Measurements from ENCODE around the gene NEURL1.

Gene NEURL1

GRCh38 chr10:103581499-103581898, 88.0 kb downstream of the NEURL1 start:
- Histone ChIP-seq H3K36me3 (ENCODE audit: control insufficient read depth, insufficient read depth, low read length) (no peaks in the 10 kb centered on the region), H3K27ac (no peak overlapping the region), H3K4me1 (no peaks in the 10 kb centered on the region), H2AFZ (no peak overlapping the region), H3K9me3 (ENCODE audit: control insufficient read depth, low read length) (no peaks in the 10 kb centered on the region), H3K4me3 (ENCODE audit: low read depth, low read length) (no peak overlapping the region), H3K27me3 (ENCODE audit: control insufficient read depth, insufficient read depth, low read length) (no peaks in the 10 kb centered on the region), H3K4me2 (ENCODE audit: low read length) (no peak overlapping the region), H3K9ac (no peak overlapping the region), H3K79me2 (no peaks in the 10 kb centered on the region)
- no peak for TF ChIP-seq CTCF (IDR thresholded peaks at IDR 0.05)

- H3K79me2 ChIP-seq: no peaks in the 10 kb centered on the region
- no peak overlapping the region for H3K4me2 ChIP-seq (ENCODE audit: low read length)
- no peak overlapping the region for H3K27ac ChIP-seq
- no peak overlapping the region for H3K9ac ChIP-seq
- H3K4me1 ChIP-seq: no peaks in the 10 kb centered on the region
- no peak overlapping the region for H3K4me3 ChIP-seq (ENCODE audit: low read depth, low read length)
- H3K36me3 ChIP-seq (ENCODE audit: control insufficient read depth, insufficient read depth, low read length): no peaks in the 10 kb centered on the region
- H3K27me3 ChIP-seq (ENCODE audit: control insufficient read depth, insufficient read depth, low read length): no peaks in the 10 kb centered on the region
- no peaks in the 10 kb centered on the region for H3K9me3 ChIP-seq (ENCODE audit: control insufficient read depth, low read length)
- no peak for TF ChIP-seq CTCF (IDR thresholded peaks at IDR 0.05)
- no peak overlapping the region for H2AFZ ChIP-seq
These were observed 89.0 kb downstream of the NEURL1 start for GRCh38 chr10:103582331-103583123.

GRCh38 chr10:103583871-103584215, 90.3 kb downstream of the NEURL1 start:
- Histone ChIP-seq H3K9me3 (ENCODE audit: control insufficient read depth, low read length) (no peaks in the 10 kb centered on the region), H3K79me2 (no peaks in the 10 kb centered on the region), H3K4me1 (no peaks in the 10 kb centered on the region), H3K36me3 (ENCODE audit: control insufficient read depth, insufficient read depth, low read length) (no peaks in the 10 kb centered on the region), H3K9ac (no peak overlapping the region), H3K27me3 (ENCODE audit: control insufficient read depth, insufficient read depth, low read length) (no peaks in the 10 kb centered on the region), H2AFZ (no peak overlapping the region), H3K27ac (no peak overlapping the region), H3K4me2 (ENCODE audit: low read length) (no peak overlapping the region), H3K4me3 (ENCODE audit: low read depth, low read length) (no peak overlapping the region)
- TF ChIP-seq CTCF (IDR thresholded peaks at IDR 0.05): no peak

GRCh38 chr10:103584216-103585010, 90.9 kb downstream of the NEURL1 start:
- Histone ChIP-seq H3K36me3 (ENCODE audit: control insufficient read depth, insufficient read depth, low read length) (no peaks in the 10 kb centered on the region), H3K27ac (no peak overlapping the region), H3K9ac (no peak overlapping the region), H3K9me3 (ENCODE audit: control insufficient read depth, low read length) (no peaks in the 10 kb centered on the region), H3K4me2 (ENCODE audit: low read length) (peak overlapping the region; percentile 9), H3K27me3 (ENCODE audit: control insufficient read depth, insufficient read depth, low read length) (no peaks in the 10 kb centered on the region), H3K4me3 (ENCODE audit: low read depth, low read length) (no peak overlapping the region), H3K4me1 (no peaks in the 10 kb centered on the region), H2AFZ (no peak overlapping the region), H3K79me2 (no peaks in the 10 kb centered on the region)
- no peak for TF ChIP-seq CTCF (IDR thresholded peaks at IDR 0.05)

Measured in parathyroid adenoma (tissue), 2 donors.